ENCODE results near the gene CIRBP. TPM values are rescaled to one million over a fixed set of nuclear protein-coding genes. Genes with fewer than 3 reads are reported as not detected.

CIRBP gene
- total RNA-seq, 1 experiment from 2014 or later = 263 TPM

DNA sequence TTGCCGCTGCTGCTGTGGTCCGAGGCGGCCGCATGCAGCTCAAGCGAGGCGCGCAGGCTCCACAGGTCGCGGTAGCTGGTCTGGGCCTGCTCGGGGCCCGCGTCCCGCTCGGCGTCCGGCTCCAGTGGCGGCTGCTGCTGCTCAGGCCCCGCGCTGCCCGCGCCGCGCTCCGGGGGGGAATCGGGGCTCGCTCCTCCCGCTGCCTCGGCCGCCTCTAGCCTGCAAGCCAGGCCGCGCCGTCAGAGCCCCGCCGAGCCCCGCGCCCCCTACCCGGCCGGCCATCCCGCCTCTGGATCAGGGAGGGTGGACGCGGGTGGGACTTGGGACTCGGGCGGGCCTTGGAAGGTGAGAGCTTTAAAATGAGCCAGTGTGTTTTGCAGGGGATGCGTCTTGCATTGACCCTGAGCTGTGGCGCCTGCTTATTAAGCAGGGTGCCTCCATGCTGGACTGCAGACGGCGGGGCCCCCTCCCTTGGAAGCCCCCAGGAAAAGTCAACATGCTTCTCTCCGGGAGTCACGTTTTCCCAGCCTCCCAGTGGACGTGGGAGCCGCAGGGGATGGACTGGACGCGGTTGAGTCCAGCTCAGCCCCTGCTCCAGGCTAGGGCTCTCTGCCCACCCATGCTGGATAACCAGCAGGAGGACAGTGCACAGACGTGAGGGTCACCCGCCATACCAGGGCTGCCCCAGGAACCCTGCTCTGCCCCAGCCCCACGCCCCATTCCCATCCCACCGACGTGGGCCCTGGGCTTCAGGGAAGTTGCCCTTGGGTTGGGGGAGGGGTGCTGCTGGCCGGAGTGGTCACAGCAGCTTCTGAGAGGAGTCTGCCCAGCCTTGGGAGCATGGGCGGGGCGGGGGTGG, 39.0 kb upstream of the CIRBP start:
- H3K27me3 Mint-ChIP-seq (ENCODE audit: low read depth) = no peaks in the 10 kb centered on the region

More for the DNA sequence above, 39.0 kb upstream of the CIRBP start:
- H2BK20ac ChIP-seq (ENCODE audit: low read depth, low read length, poor library complexity, severe bottlenecking) = no peak overlapping the region
- no peaks in the 10 kb centered on the region for H3K4me1 ChIP-seq (ENCODE audit: insufficient read depth, low read length)
- H3K9me3 ChIP-seq (ENCODE audit: control insufficient read depth, low read depth, low read length) = no peaks in the 10 kb centered on the region
- no peak overlapping the region for H4K5ac ChIP-seq (ENCODE audit: insufficient read length, low read depth, low read length)
- H3K27ac Mint-ChIP-seq = no peak overlapping the region
- H3K14ac ChIP-seq (ENCODE audit: insufficient read depth, low read length) = no peak overlapping the region
- no peak overlapping the region for H3K23ac ChIP-seq (ENCODE audit: insufficient read length, low read depth, low read length)
- H3K9ac ChIP-seq (ENCODE audit: extremely low read depth, insufficient read length, low read length) = no peak overlapping the region
- no peak overlapping the region for H2BK120ac ChIP-seq (ENCODE audit: low read depth, low read length, poor library complexity, severe bottlenecking)
- H3K4me1 Mint-ChIP-seq = 0 out of 4 replicates have a peak, but pooled peaks cover 0 to 2% of the 10 kb centered on the region in 2 experiments
- no peak overlapping the region for H4K8ac ChIP-seq (replicated peaks; ENCODE audit: insufficient read length, low read depth, low read length)
- no peaks in the 10 kb centered on the region for H4K20me1 ChIP-seq (ENCODE audit: control insufficient read depth, insufficient read depth, insufficient read length)
- no peak overlapping the region for H4K91ac ChIP-seq (ENCODE audit: insufficient read length, low read depth, low read length)
- H3K36me3 Mint-ChIP-seq (ENCODE audit: insufficient read depth in 1 of 3, low read depth in 3 of 3) = peaks cover 2 to 25% (median 21%) of the 10 kb centered on the region in 3 experiments; a peak in 5 of 7 replicates
- no peak overlapping the region for H3K18ac ChIP-seq (ENCODE audit: insufficient read length, low read depth, low read length)
- H3K79me1 ChIP-seq (ENCODE audit: insufficient read depth, low read depth, low read length, poor library complexity, severe bottlenecking) = no peaks in the 10 kb centered on the region
- no peaks in the 10 kb centered on the region for H3K79me2 ChIP-seq (ENCODE audit: insufficient read depth, low read length)
- H3K56ac ChIP-seq (ENCODE audit: insufficient read length, low read depth, low read length) = no peak overlapping the region
- H3K23me2 ChIP-seq (ENCODE audit: insufficient read length, low read depth, low read length, poor library complexity, severe bottlenecking) = no peaks in the 10 kb centered on the region
- H2BK12ac ChIP-seq (ENCODE audit: insufficient read length, low read depth, low read length) = no peak overlapping the region
- no peak overlapping the region for H2BK15ac ChIP-seq (ENCODE audit: low read depth, low read length)
- no peak overlapping the region for H2AFZ ChIP-seq (ENCODE audit: low read length)
- no peak overlapping the region for H2AK5ac ChIP-seq (ENCODE audit: insufficient read length, low read length)
- H3K27me3 ChIP-seq (ENCODE audit: insufficient read depth, low read length) = no peaks in the 10 kb centered on the region
- H3K4ac ChIP-seq (ENCODE audit: low read depth, low read length) = no peak overlapping the region
- WGBS (ENCODE audit: extremely low coverage, insufficient read length, low lambda C conversion rate) = no CpG with 5 or more reads among the region's 61 CpGs
- no peak overlapping the region for H3K4me2 ChIP-seq (ENCODE audit: insufficient read depth, insufficient read length, low read length)
- TF ChIP-seq CTCF (conservative IDR thresholded peaks at IDR 0.05) = no peak
- no peak for DNase-seq
- no peak overlapping the region for H3K27ac ChIP-seq (ENCODE audit: insufficient read length, low read depth, low read length)
- no peaks in the 10 kb centered on the region for H3K9me3 Mint-ChIP-seq
- H3K4me3 Mint-ChIP-seq = no peak overlapping the region
- H2BK5ac ChIP-seq (ENCODE audit: insufficient read length, low read length) = no peak overlapping the region
- no peak overlapping the region for H3T11ph ChIP-seq (ENCODE audit: low read length)
